Measurements from ENCODE around the gene NME7. TPM values are rescaled to one million over a fixed set of nuclear protein-coding genes. Genes with fewer than 3 reads are reported as not detected.

The NME7 gene
- total RNA-seq, 1 experiment from 2014 or later: 21.8 TPM

DNA sequence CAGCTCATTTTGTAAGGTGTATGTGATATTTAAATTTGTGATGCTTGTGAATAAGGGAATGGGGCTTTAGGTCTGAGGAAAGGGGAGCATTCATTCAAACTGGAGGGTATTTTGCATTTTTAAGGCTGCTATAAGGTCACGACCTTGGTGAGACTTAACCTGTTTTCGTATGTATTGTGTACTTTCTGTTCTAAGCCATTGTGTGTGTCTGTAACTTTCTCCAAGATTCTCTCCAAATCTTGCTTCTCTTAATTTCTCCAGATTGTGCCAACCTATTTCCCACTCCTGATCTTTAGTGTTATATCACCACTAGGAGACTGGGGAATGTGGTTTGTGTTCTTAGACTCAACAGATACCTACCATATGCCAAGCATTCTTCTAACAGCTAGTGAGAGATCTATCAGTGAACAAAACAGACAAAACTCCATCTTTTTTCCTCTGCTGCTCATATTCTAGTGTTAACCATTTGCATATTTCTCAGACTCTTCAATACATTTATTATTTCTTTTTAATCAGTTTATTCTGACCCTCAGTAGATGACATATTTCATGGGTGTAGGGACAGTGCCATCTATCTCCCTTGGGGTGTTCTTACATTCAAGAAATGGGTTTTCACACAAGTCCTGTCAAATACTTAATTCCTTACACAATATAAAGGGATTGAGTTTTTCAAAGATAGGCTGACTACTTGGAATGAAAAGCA, 233.6 kb downstream of the NME7 start:
- ChIA-PET RAD21 (ENCODE audit: low non-redundant PET in 1 of 2, low total read pairs in 2 of 2, uncharacterized antibody in 2 of 2, unreplicated experiment in 2 of 2) (interaction anchor here in 1 of 2 experiments (0.6 kb wide), 1 partner anchor 395 kb away, joined by 3 read pairs; no protein-coding TSS in a partner anchor), CTCF (interaction anchor here (1.2 kb wide), 1 partner anchor 528 kb away, joined by 3 read pairs; no protein-coding TSS in a partner anchor), POLR2A (interaction anchor here (0.9 kb wide), 1 partner anchor 26 kb away, joined by 3 read pairs; no protein-coding TSS in a partner anchor)
- Histone ChIP-seq H3K36me3 (ENCODE audit: control insufficient read depth in 1 of 2, insufficient read depth in 2 of 2, low read length in 2 of 2) (peaks cover 7 to 29% of the 10 kb centered on the region in 2 experiments; a peak in 2 of 4 replicates), H3K9me2 (ENCODE audit: insufficient read depth) (no peaks in the 10 kb centered on the region), H3K9ac (ENCODE audit: low read length) (no peak overlapping the region), H3K79me2 (ENCODE audit: insufficient read depth, low read length) (0 out of 2 replicates have a peak, but pooled peaks cover 4% of the 10 kb centered on the region), H3K27me3 (ENCODE audit: insufficient read depth, low read length) (no peaks in the 10 kb centered on the region), H3K4me2 (ENCODE audit: low read length) (no peak overlapping the region), H2AFZ (ENCODE audit: low read depth, low read length, poor library complexity, severe bottlenecking) (no peak overlapping the region), H3K4me3 (replicated peaks in 1 of 2; ENCODE audit: low read depth in 1 of 2, low read length in 2 of 2) (no peak overlapping the region), H3K9me3 (ENCODE audit: control insufficient read depth in 1 of 2, insufficient read depth in 1 of 2, low read depth in 1 of 2, low read length in 2 of 2) (no peaks in the 10 kb centered on the region), H3K4me1 (ENCODE audit: control insufficient read depth in 1 of 2, insufficient read depth in 2 of 2, low read length in 2 of 2) (peaks cover 0 to 22% of the 10 kb centered on the region in 2 experiments; a peak in 2 of 4 replicates), H3K27ac (ENCODE audit: low read depth, low read length) (no peak overlapping the region), H4K20me1 (ENCODE audit: insufficient read depth) (no peaks in the 10 kb centered on the region)
- ATAC-seq (no peak; the same call in none of the 2 replicates), DNase-seq (ENCODE audit: low read depth, low spot score) (no peak)
- TF ChIP-seq YY1 (IDR thresholded peaks at IDR 0.05; ENCODE audit: extremely low read depth, insufficient replicate concordance, low read depth, low read length): no peak
- no peak for TF ChIP-seq ZNF274 (IDR thresholded peaks at IDR 0.05; ENCODE audit: low read depth, low read length)
- TF ChIP-seq JUND (IDR thresholded peaks at IDR 0.05): no peak
- TF ChIP-seq SIN3A (IDR thresholded peaks at IDR 0.05; ENCODE audit: low read depth): no peak
- TF ChIP-seq CTCF (IDR thresholded peaks at IDR 0.05 in 2 of 3, conservative IDR thresholded peaks at IDR 0.05 in 1 of 3; ENCODE audit: borderline replicate concordance in 1 of 3, insufficient read depth in 1 of 3, low read depth in 2 of 3, low read length in 2 of 3): peak; percentile 8 to 46 (median 39); a peak in 4 of 6 replicates
- TF ChIP-seq, protein P1, sequence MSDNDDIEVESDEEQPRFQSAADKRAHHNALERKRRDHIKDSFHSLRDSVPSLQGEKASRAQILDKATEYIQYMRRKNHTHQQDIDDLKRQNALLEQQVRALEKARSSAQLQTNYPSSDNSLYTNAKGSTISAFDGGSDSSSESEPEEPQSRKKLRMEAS (IDR thresholded peaks at IDR 0.05): no peak
- TF ChIP-seq ZFX (IDR thresholded peaks at IDR 0.05): no peak
- no peak for TF ChIP-seq TCF7L2 (IDR thresholded peaks at IDR 0.05; ENCODE audit: borderline replicate concordance, extremely low read depth, insufficient read depth, insufficient read length)
- TF ChIP-seq EZH2phosphoT487 (IDR thresholded peaks at IDR 0.05; ENCODE audit: borderline replicate concordance): no peak
- TF ChIP-seq RAD21 (IDR thresholded peaks at IDR 0.05; ENCODE audit: low read depth): peak; percentile 66
- no peak for TF ChIP-seq POLR2AphosphoS5 (IDR thresholded peaks at IDR 0.05; ENCODE audit: low read depth, low read length)
- TF ChIP-seq SP1 (IDR thresholded peaks at IDR 0.05; ENCODE audit: low read depth): no peak
- no peak for TF ChIP-seq FOSL1 (IDR thresholded peaks at IDR 0.05; ENCODE audit: low read depth)
- no peak for TF ChIP-seq CEBPB (IDR thresholded peaks at IDR 0.05; ENCODE audit: low read depth)
- no peak for TF ChIP-seq EGR1 (IDR thresholded peaks at IDR 0.05; ENCODE audit: low read depth)
- no TSS peak for BruUV-seq (replicated peaks)
- intact Hi-C loops (cut with micrococcal nuclease): loop anchor here (5.0 kb wide), 2 partner anchors 213 to 532 kb away; no protein-coding TSS in a partner anchor
